ENCODE measurements around the gene WFIKKN2.
"Not testable (repeated sequence)": the region's sequence is repeated elsewhere in the genome, so short reads cannot be mapped to it uniquely, and the experiment has no call there.

WFIKKN2 gene

GRCh38 chr17:50835301-50836234, at the start of gene WFIKKN2:
Gene WFIKKN2 (plus strand): TSS chr17:50835586. CDS start chr17:50835938, 352 bp downstream.
- no peak for DNase-seq (ENCODE audit: low read depth)

GRCh38 chr17:50785946-50786570, 49.3 kb upstream of the WFIKKN2 start:
- no peak for DNase-seq (ENCODE audit: low read depth)

GRCh38 chr17:50787106-50787505, 48.3 kb upstream of the WFIKKN2 start:
- no peak for DNase-seq (ENCODE audit: low read depth)

- no peak for DNase-seq (ENCODE audit: low read depth)
Observed at GRCh38 chr17:50790618-50791017, 44.8 kb upstream of the WFIKKN2 start.

GRCh38 chr17:50792132-50792531, 43.3 kb upstream of the WFIKKN2 start:
- DNase-seq (ENCODE audit: low read depth): no peak

- DNase-seq (ENCODE audit: low read depth): no peak
Observed at GRCh38 chr17:50793007-50793406, 42.4 kb upstream of the WFIKKN2 start.

- no peak for DNase-seq (ENCODE audit: low read depth)
Observed at GRCh38 chr17:50794361-50794760, 41.0 kb upstream of the WFIKKN2 start.

- no peak for DNase-seq (ENCODE audit: low read depth)
Observed at GRCh38 chr17:50797135-50797810, 38.1 kb upstream of the WFIKKN2 start.

GRCh38 chr17:50798424-50799288, 36.7 kb upstream of the WFIKKN2 start:
- no peak for DNase-seq (ENCODE audit: low read depth)

- DNase-seq (ENCODE audit: low read depth): no peak
Observed at GRCh38 chr17:50799582-50799981, 35.8 kb upstream of the WFIKKN2 start.

- DNase-seq (ENCODE audit: low read depth): no peak
Observed at GRCh38 chr17:50800196-50800700, 35.1 kb upstream of the WFIKKN2 start.

- DNase-seq (ENCODE audit: low read depth): no peak
Observed at GRCh38 chr17:50802609-50803571, 32.5 kb upstream of the WFIKKN2 start.

- no peak for DNase-seq (ENCODE audit: low read depth)
Observed at GRCh38 chr17:50803676-50804075, 31.7 kb upstream of the WFIKKN2 start.

- DNase-seq (ENCODE audit: low read depth): not testable (repeated sequence)
Observed at GRCh38 chr17:50804749-50805475, 30.5 kb upstream of the WFIKKN2 start.

GRCh38 chr17:50805486-50805885, 29.9 kb upstream of the WFIKKN2 start:
- DNase-seq (ENCODE audit: low read depth): no peak

GRCh38 chr17:50806141-50806643, 29.2 kb upstream of the WFIKKN2 start:
- no peak for DNase-seq (ENCODE audit: low read depth)

- no peak for DNase-seq (ENCODE audit: low read depth)
Observed at GRCh38 chr17:50807009-50807408, 28.4 kb upstream of the WFIKKN2 start.

GRCh38 chr17:50807675-50808074, 27.7 kb upstream of the WFIKKN2 start:
- DNase-seq (ENCODE audit: low read depth): no peak

GRCh38 chr17:50808413-50808812, 27.0 kb upstream of the WFIKKN2 start:
- DNase-seq (ENCODE audit: low read depth): no peak
